Activated T-cell treated with anti-CD3 and anti-CD28 coated beads for 48 hours (primary cell): ENCODE data around the gene ATP6V1E1.
"Not testable (repeated sequence)": the region's sequence is repeated elsewhere in the genome, so short reads cannot be mapped to it uniquely, and the experiment has no call there.

Experiments
- DNase-seq: peaks from one replicate; pipeline ENCODE4 v3.0.0-alpha.2; 2020; ENCODE audit warnings: low read depth

Gene ATP6V1E1

GRCh38 chr22:17628406-17629172 lies at the start of gene ATP6V1E1:
TSS of gene ATP6V1E1 (minus strand) at chr22:17628749. CDS start at chr22:17628635, 114 bp downstream.
- peak; percentile 91 for DNase-seq

DNA sequence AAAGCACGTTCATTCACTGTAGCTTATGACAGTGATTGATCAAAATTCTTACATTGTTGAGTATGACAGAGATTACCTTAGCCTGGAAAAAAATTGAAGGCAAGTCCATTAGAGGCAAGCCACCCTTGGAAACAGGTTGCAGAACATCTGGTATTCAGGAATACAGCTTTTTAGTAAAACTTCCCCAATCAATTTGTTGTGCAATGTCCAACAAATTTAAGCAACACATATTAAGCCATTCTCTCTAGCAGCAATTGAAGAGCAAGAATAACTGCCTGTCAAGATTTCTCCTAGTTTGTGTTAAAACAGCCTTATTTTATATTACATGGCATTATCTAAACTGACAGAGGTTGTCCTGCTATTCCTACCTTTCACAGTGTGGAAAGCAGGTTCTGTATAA lies 47.0 kb upstream of the ATP6V1E1 start:
- no peak for DNase-seq

DNA sequence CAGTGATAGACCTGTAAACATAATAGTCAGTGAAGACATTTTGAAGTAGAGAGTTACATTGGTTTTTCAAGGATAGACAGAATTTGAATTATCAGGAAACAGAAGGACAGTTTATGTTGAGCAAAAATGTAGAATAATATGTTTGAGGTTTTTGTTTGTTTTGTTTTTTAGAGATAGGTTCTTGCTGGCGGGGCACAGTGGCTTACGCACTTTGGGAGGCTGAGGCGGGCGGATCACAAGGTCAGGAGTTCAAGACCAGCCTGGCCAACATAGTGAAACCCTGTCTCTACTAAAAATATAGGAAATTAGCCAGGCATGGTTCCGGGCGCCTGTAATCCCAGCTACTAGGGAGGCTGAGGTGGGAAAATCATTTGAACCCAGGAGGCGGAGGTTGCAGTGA lies 45.6 kb upstream of the ATP6V1E1 start:
- no peak for DNase-seq

DNA sequence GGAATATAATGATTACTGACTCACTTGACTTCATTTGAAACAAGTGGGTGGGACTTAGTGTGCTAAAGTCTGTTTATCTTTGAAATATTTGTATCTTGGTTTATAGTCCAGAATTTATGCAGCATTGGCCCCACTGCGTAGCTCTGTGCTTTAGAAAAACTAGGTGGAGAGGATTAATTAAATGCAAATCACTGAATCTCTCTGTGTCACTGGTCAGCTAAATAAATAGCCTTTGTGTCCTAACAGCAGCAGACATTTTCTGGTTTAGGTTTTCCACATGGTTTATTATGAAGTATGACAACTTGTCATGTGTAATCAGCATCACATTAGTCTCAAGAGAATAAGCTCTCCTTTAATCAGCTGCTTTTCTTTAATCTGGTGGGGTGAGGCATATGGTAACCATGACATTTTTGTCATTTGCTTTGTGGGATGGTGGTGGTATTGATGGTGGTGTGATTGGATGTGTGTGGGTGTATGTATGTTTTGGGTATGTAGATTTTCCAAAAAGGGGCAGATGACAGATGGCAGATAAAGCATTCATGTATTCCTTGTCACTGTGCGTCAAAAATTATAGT lies 44.0 kb upstream of the ATP6V1E1 start:
- no peak for DNase-seq

DNA sequence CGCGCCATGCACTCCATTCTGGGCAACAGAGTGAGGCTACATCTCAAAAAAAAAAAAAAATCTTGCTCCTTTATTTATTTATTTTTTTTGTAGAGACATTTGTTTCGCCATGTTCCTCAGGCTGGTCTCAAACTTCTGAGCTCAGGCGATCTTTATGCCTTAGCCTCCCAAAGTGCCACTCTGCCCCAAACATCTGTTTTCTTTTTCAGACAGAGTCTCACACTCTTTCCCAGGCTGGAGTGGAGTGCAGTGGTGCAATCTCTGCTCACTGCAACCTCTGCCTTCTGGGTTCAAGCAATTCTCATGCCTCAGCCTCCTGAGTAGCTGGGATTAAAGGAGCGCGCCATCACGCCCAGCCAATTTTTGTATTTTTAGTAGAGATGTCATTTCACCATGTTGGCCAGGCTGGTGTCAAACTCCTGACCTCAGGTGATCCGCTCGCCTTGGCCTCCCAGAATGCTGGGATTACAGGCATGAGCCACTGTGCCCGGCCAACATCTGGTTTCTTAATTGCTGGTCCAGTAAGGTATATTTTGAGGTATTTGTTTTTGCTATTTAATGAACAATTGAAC lies 43.1 kb upstream of the ATP6V1E1 start:
- DNase-seq, result not testable (repeated sequence)

DNA sequence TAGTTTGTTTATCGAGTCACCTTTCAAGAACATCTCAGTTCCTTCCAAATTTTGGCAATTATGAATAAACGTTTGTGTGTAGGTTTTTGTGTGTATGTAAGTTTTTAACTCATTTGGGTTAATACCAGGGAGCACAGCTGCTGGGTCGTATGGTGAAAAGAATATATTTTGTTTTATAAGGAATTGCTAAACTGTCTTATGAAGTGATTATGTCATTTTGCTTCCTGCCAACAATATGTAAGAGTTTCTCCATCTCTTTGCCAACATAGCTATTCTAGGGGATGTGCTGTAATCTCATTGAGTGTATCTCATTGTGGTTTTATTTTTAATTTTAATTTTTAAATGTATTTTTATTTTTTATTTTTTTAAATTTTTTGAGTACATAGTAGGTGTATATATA lies 37.3 kb upstream of the ATP6V1E1 start:
- no peak for DNase-seq

DNA sequence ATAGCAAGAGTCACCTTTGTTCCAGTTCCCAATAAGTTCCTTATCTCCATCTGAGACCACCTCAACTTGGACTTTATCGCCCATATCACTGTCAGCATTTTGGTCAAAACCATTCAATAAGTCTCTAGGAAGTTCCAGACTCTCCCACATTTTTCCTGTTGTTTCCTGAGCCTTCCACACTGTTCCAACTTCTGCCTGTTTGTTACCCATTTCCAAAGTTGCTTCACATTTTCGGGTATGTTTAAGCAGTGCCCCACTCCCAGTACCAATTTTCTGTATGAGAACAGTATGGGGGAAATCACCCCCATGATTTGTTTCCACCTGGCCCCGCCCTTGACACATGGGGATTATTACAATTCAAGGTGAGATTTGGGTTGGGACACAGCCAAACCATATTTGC lies 36.7 kb upstream of the ATP6V1E1 start:
- DNase-seq, result no peak

- no peak for DNase-seq
Measured at GRCh38 chr22:17664414-17665055, 36.0 kb upstream of the ATP6V1E1 start.

DNA sequence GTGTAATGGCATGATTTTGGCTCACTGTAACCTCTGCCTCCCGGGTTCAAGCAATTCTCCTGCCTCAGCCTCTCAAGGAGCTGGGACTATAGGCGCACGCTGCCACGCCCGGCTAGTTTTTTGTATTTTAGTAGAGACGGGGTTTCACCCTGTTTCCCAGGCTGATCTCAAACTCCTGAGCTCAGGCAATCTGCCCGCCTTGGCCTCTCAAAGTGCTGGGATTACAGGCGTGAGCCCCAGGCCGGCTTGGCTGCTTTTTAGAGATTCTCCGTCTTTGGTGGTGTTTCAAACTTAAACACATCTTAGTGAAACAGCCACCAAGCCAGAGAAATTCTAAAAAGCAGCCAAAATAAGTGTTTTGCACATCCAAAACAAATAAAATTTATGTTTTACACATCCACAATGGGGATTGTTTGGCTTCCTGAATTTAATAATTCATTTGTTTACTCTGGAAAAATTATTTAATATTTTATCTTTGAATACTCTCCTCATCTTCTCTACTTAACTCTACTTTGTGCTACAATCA lies 28.4 kb upstream of the ATP6V1E1 start:
- DNase-seq, result no peak

DNA sequence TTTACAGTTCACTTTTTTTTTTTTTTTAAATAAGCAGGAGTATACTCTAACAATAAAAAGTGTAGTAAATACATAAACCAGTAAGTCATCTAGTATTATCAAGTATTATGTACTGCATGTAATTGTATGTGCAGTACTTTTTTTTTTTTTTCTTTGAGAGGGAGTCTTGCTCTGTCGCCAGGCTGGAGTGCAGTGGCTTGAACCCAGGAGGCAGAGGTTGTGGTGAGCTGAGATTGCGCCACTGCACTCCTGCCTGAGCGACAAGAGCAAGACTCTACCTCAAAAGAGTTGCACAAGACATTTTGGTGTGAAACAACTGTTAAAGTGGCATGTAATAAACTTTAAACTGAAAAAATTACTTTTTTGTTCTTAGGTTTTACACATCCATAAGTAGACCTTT lies 26.7 kb upstream of the ATP6V1E1 start:
- DNase-seq, result no peak

DNA sequence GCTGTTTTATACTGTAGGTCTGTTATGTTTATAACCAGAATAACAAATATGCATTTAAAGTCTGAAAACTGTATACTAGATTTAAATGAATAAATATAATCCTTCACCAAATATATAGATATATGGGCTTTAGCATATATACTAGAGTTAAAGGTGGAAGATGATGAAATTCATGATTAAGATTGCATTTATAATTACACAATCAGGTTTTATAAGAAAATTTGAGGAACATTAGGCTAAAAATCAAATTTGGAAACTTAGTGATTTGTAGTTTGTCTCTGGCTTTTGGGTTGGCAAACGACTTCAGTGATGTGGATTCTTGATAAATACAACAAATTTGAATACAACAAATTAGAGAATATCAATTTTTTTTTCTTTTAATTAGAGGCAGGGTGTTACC lies 20.0 kb upstream of the ATP6V1E1 start:
- DNase-seq, result no peak

GRCh38 chr22:17647991-17648390 lies 19.4 kb upstream of the ATP6V1E1 start:
- no peak for DNase-seq

GRCh38 chr22:17647452-17647851 lies 18.9 kb upstream of the ATP6V1E1 start:
- no peak for DNase-seq

DNA sequence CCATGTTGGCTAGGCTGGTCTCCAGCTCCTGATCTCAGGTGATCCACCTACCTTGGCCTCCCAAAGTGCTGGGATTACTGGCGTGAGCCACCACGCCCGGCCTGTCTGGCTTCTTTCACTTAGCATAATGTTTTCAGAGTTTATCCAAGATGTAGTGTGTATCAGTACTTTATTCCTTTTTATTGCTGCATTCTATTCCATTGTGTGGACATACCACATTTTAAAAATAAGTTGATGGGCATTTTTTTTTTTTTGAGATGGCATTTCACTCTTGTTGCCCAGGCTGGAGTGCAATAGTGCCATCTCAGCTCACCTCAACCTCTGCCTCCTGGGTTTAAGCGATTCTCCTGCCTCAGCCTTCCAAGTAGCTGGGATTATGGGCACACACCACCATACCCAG lies 13.8 kb upstream of the ATP6V1E1 start:
- not testable (repeated sequence) for DNase-seq

GRCh38 chr22:17641269-17641668 lies 12.7 kb upstream of the ATP6V1E1 start:
- DNase-seq, result no peak

DNA sequence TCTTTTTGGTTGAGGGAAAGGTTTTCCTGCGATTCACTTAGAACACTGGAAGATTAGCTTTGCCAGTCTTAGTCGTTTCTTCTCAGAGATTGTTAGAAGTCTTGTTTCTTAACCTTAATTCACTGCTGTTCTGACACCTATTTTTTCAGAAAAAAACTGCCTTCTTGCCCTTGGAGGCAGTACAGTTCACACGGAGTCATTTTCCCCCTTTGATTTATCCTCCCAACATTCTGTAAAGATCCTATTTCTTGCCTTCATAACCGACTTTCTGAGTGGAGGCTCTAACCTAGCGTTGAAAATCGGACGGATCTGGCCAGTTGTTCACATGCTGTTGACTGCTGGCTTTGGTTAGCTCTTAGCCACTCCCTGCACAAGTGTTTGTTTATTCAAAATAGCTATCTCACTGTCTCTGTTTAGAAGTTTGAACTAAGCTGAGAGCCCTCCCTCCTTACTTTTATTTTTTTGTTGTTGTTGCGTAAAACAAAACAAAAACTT lies 10.7 kb upstream of the ATP6V1E1 start:
- DNase-seq, result no peak

DNA sequence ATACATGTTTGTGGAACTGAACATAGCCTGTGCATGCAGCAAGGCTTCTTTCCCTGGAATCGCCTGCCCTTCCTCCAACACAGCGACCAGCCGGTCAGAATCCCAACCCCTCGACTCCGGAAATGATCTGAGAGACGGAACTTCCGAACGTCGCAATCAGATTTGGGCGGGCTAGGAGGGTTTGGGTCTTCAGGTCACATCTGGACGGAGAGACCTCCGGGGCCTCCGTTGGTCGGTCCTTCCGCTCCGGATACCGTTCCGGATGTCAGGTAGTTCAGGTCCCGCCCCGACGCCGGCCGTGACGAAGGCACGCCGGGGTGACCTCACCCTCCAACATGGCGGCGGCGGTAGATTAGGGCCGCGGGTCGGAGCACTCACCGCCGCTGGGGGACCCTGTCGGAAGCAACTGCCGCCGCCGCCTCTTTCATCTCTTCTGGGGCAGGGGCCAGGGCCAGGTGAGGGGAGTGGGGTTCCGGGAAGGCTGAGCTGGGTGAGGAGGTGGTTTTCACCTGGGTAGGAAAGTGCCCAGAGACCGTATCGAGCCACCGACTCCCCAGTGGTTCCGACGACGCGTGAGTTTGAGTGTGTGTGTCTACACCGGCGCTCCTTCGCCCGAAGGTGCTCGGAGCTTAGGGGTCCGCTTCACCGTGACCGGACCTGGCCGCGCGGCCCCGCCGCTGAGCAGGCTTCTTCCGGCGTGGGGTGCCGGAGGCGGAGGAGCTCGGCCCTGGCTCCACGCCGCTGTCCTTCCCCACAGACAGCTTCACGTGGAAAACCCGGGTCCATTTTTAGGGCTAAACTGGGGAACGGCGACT lies 10.1 kb upstream of the ATP6V1E1 start, which contains the start of gene BCL2L13:
TSS of gene BCL2L13 (plus strand) at position 326 of the 815 bp plus-strand sequence. CDS start 16,955 bp downstream, outside the sequence.
- DNase-seq, result peak; percentile 87

GRCh38 chr22:17638182-17638431 lies 9.6 kb upstream of the ATP6V1E1 start:
- DNase-seq, result no peak

DNA sequence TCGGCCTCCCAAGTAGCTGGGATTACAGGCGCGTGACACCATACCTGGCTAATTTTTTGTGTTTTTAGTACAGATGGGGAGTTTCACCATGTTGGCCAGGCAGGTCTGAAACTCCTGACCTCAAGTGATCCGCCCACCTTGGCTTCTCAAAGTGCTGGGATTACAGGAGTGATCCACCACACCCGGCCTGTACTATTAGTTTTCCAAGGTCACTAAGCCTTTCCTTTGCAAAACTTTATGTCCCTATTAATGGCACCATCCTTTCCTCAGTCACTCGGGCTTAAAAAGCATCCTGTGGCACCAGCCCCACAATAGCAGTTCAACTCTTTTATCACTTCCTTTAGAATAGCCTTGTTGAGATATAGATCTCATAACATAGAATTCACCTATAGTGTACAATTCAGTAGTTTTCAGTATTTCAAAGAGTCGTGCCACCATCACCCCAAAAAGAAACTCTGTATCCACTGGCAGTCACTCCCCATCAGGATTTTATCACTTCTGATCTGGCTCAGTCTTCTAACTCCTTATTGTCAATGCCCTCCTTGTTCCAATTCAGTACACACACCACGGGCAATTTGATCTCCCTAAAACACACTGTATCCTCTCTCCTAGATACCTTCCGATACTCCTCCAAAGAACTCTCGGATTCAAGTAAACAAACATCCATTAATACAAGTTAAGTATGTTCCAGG lies 9.1 kb upstream of the ATP6V1E1 start:
- no peak for DNase-seq

- not testable (repeated sequence) for DNase-seq
Measured at GRCh38 chr22:17636850-17637249, 8.3 kb upstream of the ATP6V1E1 start.

- no peak for DNase-seq
Measured at GRCh38 chr22:17634696-17635095, 6.1 kb upstream of the ATP6V1E1 start.
